ENCODE measurements around the gene PTPA. TPM values are rescaled to one million over a fixed set of nuclear protein-coding genes. Genes with fewer than 3 reads are reported as not detected.
"Not testable (repeated sequence)": the region's sequence is repeated elsewhere in the genome, so short reads cannot be mapped to it uniquely, and the experiment has no call there.

PTPA gene
- total RNA-seq, 3 donors from 2014 or later: 95.3 to 109 (median 109) TPM

GRCh38 chr9:129113645-129114304, 2.6 kb downstream of the PTPA start:
- TF ChIP-seq CTCF (IDR thresholded peaks at IDR 0.05): no peak
- Histone ChIP-seq H3K36me3 (ENCODE audit: low read depth) (peaks cover 4% of the 10 kb centered on the region), H3K4me1 (ENCODE audit: low read depth) (peaks cover 26% of the 10 kb centered on the region), H3K9me3 (no peaks in the 10 kb centered on the region), H3K4me3 (no peak overlapping the region)
- intact Hi-C loops (cut with DNase I, micrococcal nuclease): no loop called here
- ATAC-seq (no peak), DNase-seq (no peak)

DNA sequence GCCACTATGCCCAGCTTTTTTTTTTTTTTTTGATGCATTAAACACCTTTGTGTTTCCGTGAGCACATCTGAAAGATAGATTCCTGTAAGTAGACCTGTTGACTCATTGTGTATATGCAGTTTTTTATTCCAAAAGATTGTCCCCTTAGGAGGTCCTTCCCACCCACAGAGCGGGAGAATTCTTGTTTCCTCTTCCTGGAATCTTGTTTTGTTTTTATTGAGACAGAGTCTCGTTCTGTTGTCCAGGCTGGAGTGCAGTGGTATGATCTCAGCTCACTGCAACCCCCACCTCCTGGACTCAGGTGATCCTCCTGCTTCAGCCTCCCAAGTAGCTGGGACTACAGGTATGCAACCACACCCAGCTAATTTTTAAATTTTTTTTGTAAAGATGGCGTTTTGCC, 7.6 kb downstream of the PTPA start:
- no peak overlapping the region for H3K4me3 ChIP-seq
- no peaks in the 10 kb centered on the region for H3K9me3 ChIP-seq
- H3K4me1 ChIP-seq (ENCODE audit: low read depth): peaks cover 10% of the 10 kb centered on the region
- DNase-seq (no peak), ATAC-seq (no peak)
- intact Hi-C loops (cut with DNase I, micrococcal nuclease): no loop called here
- peaks cover 4% of the 10 kb centered on the region for H3K36me3 ChIP-seq (ENCODE audit: low read depth)
- no peak for TF ChIP-seq CTCF (IDR thresholded peaks at IDR 0.05)

DNA sequence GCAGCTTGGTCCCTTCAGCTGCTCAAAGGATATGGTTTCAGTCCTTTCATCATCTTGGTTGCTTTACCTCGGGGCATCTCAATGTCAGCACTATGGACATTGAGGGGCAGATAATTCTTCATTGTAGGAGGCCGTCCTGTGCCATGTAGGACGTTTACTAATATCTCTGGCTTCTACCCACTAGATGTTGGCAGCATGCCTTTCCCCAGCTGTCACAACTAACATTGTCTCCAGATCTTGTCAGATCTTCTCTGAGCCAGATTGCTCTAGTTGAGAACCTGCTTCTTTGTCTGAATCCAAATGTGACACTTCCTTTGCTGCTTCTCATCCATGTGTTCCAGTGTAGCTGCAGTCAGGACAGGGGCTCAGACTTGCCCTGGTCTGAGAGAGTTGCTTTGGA, 10.3 kb downstream of the PTPA start:
- TF ChIP-seq CTCF (IDR thresholded peaks at IDR 0.05): no peak
- no peak for DNase-seq
- ATAC-seq: no peak

DNA sequence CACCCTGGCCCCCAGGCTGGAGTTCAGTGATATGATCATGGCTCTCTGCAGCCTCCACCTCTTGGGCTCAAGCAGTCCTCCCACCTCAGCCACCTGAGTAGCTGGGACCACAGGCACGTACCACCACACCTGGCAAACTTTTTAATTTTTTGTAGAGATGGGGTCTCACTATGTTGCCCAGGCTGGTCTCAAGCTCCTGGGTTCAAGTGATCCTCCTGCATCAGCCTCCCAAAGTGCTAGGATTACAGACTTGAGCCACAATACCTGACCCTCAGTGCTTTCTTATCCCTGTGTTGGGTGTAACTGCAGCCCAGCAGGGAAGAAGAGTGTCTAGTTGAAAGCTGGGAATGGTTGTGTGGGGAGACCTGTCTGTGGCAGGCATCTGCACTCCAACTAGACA, 10.9 kb downstream of the PTPA start:
- DNase-seq: no peak
- Histone ChIP-seq H3K4me3 (no peak overlapping the region), H3K4me1 (ENCODE audit: low read depth) (no peaks in the 10 kb centered on the region), H3K36me3 (ENCODE audit: low read depth) (peaks cover 4% of the 10 kb centered on the region), H3K9me3 (no peaks in the 10 kb centered on the region)
- ATAC-seq: no peak
- intact Hi-C loops (cut with DNase I, micrococcal nuclease): no loop called here
- TF ChIP-seq CTCF (IDR thresholded peaks at IDR 0.05): no peak

More for the DNA sequence above, 10.3 kb downstream of the PTPA start:
- intact Hi-C loops (cut with DNase I, micrococcal nuclease): no loop called here
- peaks cover 4% of the 10 kb centered on the region for H3K36me3 ChIP-seq (ENCODE audit: low read depth)
- no peak overlapping the region for H3K4me3 ChIP-seq
- no peaks in the 10 kb centered on the region for H3K4me1 ChIP-seq (ENCODE audit: low read depth)
- no peaks in the 10 kb centered on the region for H3K9me3 ChIP-seq

DNA sequence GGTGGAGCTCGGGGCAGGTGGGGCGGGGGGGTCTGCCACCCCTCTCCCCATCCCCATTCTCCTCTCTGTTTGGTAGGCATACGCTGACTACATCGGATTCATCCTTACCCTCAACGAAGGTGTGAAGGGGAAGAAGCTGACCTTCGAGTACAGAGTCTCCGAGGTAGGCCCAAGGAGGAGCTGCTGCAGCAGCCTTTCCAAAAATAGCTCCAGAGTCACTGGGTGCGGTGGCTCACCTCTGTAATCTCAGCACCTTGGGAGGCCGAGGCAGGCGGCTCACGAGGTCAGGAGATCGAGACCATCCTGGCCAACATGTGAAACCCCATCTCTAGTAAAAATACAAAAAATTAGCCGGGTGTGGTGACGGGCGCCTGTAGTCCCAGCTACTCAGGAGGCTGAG, 11.8 kb downstream of the PTPA start:
- ATAC-seq; H3K4me1 ChIP-seq (ENCODE audit: low read depth); H3K4me3 ChIP-seq; H3K9me3 ChIP-seq; H3K36me3 ChIP-seq (ENCODE audit: low read depth); DNase-seq; intact Hi-C loops (cut with DNase I, micrococcal nuclease): not testable (repeated sequence)

GRCh38 chr9:129124506-129125069, 13.4 kb downstream of the PTPA start:
- Histone ChIP-seq H3K36me3 (ENCODE audit: low read depth) (peaks cover 4% of the 10 kb centered on the region), H3K4me1 (ENCODE audit: low read depth) (no peaks in the 10 kb centered on the region), H3K4me3 (no peak overlapping the region), H3K9me3 (no peaks in the 10 kb centered on the region)
- intact Hi-C loops (cut with DNase I, micrococcal nuclease): no loop called here
- no peak for TF ChIP-seq CTCF (IDR thresholded peaks at IDR 0.05)
- DNase-seq (no peak), ATAC-seq (no peak)

Measured in mucosa of descending colon (tissue), 3 donors.